Measurements from ENCODE around the gene CCNJL.
A peak's percentile ranks its signal among the peaks of the same experiment; 100 is the strongest.

The CCNJL gene

DNA sequence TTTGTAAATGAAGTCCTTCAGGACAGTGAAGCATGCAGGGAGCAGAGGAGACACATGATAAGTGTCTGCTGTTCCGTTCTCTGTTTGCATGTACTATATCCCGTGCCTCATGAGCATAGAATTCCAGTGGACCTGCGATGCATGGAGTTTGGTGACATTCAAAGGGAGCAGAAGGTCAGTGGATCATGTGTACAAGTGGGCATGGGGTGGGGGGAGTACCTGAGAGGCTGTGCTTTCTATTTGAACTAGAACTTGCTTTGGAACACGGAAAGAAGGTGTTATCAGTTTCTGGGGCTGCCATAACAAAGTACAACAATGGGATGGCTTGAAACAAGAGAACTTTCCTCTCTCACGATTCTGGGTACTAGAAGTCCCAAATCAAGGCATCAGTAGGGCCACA lies 5.1 kb upstream of the CCNJL start:
- no peak for DNase-seq (ENCODE audit: low read depth)
- no peak overlapping the region for H3K4me3 ChIP-seq (ENCODE audit: low read depth, low read length)
- TF ChIP-seq, protein P1, sequence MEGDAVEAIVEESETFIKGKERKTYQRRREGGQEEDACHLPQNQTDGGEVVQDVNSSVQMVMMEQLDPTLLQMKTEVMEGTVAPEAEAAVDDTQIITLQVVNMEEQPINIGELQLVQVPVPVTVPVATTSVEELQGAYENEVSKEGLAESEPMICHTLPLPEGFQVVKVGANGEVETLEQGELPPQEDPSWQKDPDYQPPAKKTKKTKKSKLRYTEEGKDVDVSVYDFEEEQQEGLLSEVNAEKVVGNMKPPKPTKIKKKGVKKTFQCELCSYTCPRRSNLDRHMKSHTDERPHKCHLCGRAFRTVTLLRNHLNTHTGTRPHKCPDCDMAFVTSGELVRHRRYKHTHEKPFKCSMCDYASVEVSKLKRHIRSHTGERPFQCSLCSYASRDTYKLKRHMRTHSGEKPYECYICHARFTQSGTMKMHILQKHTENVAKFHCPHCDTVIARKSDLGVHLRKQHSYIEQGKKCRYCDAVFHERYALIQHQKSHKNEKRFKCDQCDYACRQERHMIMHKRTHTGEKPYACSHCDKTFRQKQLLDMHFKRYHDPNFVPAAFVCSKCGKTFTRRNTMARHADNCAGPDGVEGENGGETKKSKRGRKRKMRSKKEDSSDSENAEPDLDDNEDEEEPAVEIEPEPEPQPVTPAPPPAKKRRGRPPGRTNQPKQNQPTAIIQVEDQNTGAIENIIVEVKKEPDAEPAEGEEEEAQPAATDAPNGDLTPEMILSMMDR (IDR thresholded peaks at IDR 0.05; ENCODE audit: control insufficient read depth, extremely low read depth, insufficient read depth): no peak

DNA sequence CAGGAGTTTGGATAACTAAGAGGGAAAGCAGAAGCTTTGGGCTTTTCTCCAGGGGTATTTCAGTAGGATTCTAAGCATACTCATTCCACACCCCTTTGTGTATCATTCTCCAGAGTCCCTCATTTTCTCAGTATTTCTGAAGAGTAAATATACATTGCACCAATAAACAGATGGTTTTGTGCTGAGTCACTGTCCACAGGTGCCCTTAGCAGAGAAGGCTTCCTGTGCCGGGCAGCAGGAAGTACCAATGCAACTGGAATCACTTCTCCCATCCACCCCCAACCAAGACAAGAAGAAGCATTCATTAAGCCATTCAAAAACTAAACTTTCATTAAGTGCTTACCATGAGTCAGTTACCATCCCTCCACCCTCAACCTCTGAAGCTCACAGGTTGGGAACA lies 3.6 kb upstream of the CCNJL start:
- H3K4me3 ChIP-seq (ENCODE audit: low read depth, low read length): no peak overlapping the region
- DNase-seq (ENCODE audit: low read depth): peak; percentile 75
- TF ChIP-seq, protein P1 (IDR thresholded peaks at IDR 0.05; ENCODE audit: control insufficient read depth, extremely low read depth, insufficient read depth): no peak

DNA sequence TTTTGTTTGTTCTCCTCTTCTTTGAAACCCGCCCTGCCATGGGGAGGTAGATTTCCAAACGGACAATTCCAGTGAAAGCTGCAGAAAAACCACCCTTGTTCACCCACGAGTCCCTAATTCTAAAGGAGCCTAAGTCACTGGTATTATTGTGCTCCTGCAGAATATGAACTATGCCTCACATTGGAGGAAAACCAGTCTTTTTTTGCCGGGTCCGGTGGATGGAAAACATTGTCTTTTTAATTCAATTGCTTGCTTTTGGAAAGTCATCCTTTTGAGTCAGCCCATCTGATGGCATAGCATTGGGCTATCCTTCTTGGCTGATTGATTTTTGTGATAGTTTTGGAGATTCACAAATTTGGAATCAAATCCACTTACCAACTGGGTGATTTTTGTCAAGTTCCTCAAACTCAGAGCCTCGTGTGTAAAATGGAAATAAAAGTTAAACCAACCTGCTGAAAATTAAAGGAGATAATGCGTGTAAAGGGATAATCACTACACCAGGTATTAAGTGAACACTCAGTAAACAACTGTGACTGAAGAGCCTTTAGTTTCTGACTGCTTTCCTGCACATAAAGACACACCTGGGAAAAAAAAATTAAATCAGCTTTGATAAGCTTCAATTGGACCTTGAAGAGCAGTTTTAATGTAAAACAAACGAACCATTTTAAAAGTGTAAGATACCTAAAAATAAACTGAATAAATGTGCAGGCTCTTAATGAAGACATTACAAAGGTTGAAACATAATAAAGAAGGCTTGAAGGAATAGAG lies 780 bp upstream of the CCNJL start:
- H3K4me3 ChIP-seq (ENCODE audit: low read depth, low read length): peak overlapping the region; percentile 41
- TF ChIP-seq, protein P1 (IDR thresholded peaks at IDR 0.05; ENCODE audit: control insufficient read depth, extremely low read depth, insufficient read depth): no peak
- DNase-seq (ENCODE audit: low read depth): no peak

DNA sequence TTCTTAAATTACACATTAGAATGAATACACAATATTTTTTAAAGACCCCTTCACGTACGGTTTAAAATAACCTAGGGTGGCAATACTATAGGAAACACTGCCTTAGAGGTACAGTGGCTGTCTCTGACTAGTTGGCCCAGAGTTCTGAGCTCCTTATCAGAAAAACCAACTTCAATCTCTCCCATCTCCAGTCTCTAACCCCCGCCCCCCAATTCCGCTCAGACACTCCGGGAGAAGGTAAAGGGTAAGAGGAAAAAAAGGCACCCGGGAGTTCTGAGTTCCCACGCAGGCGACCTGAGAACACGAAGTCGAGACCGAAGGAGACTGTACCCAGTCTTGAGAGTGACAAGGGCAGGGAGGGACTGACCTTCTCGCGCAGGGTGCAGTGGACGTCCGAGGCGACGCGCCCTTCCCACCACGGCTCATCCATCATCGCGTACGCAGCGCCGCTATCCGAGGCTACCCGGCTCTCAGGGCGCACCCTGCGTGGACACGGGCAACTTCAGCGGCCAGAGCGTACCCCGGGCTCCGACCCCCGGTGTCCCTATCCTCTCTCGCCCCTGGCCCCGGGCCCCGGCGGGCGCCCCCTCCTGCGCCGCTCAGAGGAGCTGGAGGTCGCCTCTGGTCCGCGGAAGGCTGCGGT lies 752 bp downstream of the CCNJL start:
- no peak for DNase-seq (ENCODE audit: low read depth)
- H3K4me3 ChIP-seq (ENCODE audit: low read depth, low read length): no peak overlapping the region
- TF ChIP-seq, protein P1 (IDR thresholded peaks at IDR 0.05; ENCODE audit: control insufficient read depth, extremely low read depth, insufficient read depth): no peak

DNA sequence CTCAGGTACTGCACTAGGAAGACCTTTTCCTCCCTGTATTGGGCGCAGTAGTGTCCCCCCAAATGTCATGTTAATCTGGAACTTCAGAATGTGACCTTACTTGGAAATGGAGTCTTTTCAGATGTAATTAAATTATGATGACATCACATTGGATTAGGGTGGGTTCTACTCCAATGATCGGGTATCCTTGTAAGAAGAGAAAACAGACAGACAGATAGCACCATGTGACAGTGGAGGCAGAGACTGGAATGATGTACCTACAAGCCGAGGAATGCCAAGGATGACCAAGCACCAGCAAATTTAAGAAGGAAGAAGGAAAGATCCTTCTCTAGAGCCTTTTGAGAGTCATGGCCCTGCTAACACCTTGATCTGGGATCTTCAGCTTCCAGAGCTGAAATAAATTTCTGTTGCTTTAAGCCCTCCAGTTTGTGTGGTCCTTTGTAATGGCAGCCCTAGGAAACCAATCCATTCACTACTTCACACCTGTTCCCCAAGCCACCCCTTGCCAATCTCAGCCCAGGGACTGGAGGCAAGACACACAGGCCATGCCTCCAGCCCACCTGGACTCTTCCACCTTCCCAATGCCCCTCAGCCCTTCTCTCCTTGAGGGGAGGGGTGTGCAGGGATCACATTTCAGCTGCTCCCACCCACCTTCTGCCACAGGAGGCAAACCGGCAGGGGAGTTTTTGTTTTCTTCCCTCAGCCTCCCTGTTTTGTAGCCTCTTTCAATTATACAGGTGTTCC lies 1.6 kb downstream of the CCNJL start:
- no peak overlapping the region for H3K4me3 ChIP-seq (ENCODE audit: low read depth, low read length)
- TF ChIP-seq, protein P1 (IDR thresholded peaks at IDR 0.05; ENCODE audit: control insufficient read depth, extremely low read depth, insufficient read depth): no peak
- DNase-seq (ENCODE audit: low read depth): no peak

DNA sequence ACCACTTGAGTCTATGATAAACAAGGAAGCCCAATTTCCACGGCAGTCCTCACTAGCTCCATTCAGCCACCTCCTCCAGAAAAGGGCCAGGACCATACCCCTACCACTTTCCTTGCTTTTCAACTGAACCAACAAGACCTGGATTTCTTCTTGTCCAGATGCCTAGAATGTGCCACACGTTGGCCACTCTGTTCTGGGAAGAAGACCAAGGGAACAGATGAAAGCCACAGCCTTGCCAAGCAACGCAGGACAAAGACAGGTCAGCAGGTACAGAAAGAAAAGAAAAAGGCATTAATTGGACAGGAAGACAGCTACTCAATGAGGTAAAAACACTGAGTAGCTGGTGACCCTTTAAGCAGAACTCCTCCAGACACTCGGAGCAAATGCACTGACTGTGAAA lies 2.2 kb downstream of the CCNJL start:
- no peak overlapping the region for H3K4me3 ChIP-seq (ENCODE audit: low read depth, low read length)
- DNase-seq (ENCODE audit: low read depth): no peak
- TF ChIP-seq, protein P1 (IDR thresholded peaks at IDR 0.05; ENCODE audit: control insufficient read depth, extremely low read depth, insufficient read depth): no peak
